KBM-7 (cell line): ENCODE results near the gene RSPH4A.
"Not testable (repeated sequence)": the region's sequence is repeated elsewhere in the genome, so short reads cannot be mapped to it uniquely, and the experiment has no call there.

Experiments used
- DNase-seq: peaks from one replicate; pipeline ENCODE4 v3.0.0-alpha.2; 2015
- in situ Hi-C: fragments of 300-500 bp; cut with MboI; formaldehyde crosslinking; loops from 2 replicates; pipeline ENCODE4 v1.14.3; 2020; ENCODE audit warnings: low sequenced_read_pairs, low pct_unique_long_range_greater_than_20kb, mixed read lengths

The RSPH4A gene

GRCh38 chr6:116615937-116616736, at the start of gene RSPH4A:
RSPH4A (plus strand) TSS chr6:116616479; CDS start chr6:116616624, 145 bp downstream.
- in situ Hi-C loops, result no loop called here
- peak; percentile 97 for DNase-seq

GRCh38 chr6:116568111-116568510, 48.2 kb upstream of the RSPH4A start:
- in situ Hi-C loops, result no loop called here
- no peak for DNase-seq

GRCh38 chr6:116568821-116569755, 47.2 kb upstream of the RSPH4A start:
- in situ Hi-C loops, result no loop called here
- peak; percentile 48 for DNase-seq

- DNase-seq, result peak; percentile 99
- in situ Hi-C loops, result no loop called here
Observed at GRCh38 chr6:116570856-116571682, 45.2 kb upstream of the RSPH4A start, which contains the start of gene RWDD1. RWDD1 (plus strand) TSS chr6:116571504; CDS start chr6:116571583, 79 bp downstream.

- DNase-seq, result no peak
- in situ Hi-C loops, result no loop called here
Observed at GRCh38 chr6:116571683-116572000, 44.6 kb upstream of the RSPH4A start.

- peak; percentile 24 for DNase-seq
- in situ Hi-C loops, result no loop called here
Observed at GRCh38 chr6:116572162-116572561, 44.1 kb upstream of the RSPH4A start.

GRCh38 chr6:116575227-116575626, 41.1 kb upstream of the RSPH4A start:
- in situ Hi-C loops, result no loop called here
- no peak for DNase-seq

- no peak for DNase-seq
- in situ Hi-C loops, result no loop called here
Observed at GRCh38 chr6:116577486-116577885, 38.8 kb upstream of the RSPH4A start.

GRCh38 chr6:116578335-116578734, 37.9 kb upstream of the RSPH4A start:
- DNase-seq, result no peak
- in situ Hi-C loops, result no loop called here

GRCh38 chr6:116579143-116579542, 37.1 kb upstream of the RSPH4A start:
- in situ Hi-C loops, result no loop called here
- no peak for DNase-seq

- in situ Hi-C loops, result no loop called here
- no peak for DNase-seq
Observed at GRCh38 chr6:116580198-116580597, 36.1 kb upstream of the RSPH4A start.

- in situ Hi-C loops, result no loop called here
- DNase-seq, result no peak
Observed at GRCh38 chr6:116586276-116586675, 30.0 kb upstream of the RSPH4A start.

GRCh38 chr6:116586738-116587137, 29.5 kb upstream of the RSPH4A start:
- in situ Hi-C loops, result no loop called here
- DNase-seq, result no peak

- in situ Hi-C loops, result no loop called here
- no peak for DNase-seq
Observed at GRCh38 chr6:116595247-116595646, 21.0 kb upstream of the RSPH4A start.

- in situ Hi-C loops, result no loop called here
- DNase-seq, result peak; percentile 18
Observed at GRCh38 chr6:116596815-116597214, 19.5 kb upstream of the RSPH4A start.

- DNase-seq, in situ Hi-C loops: not testable (repeated sequence)
Observed at GRCh38 chr6:116603916-116604315, 12.4 kb upstream of the RSPH4A start.

GRCh38 chr6:116604868-116605267, 11.4 kb upstream of the RSPH4A start:
- DNase-seq, in situ Hi-C loops: not testable (repeated sequence)

GRCh38 chr6:116605935-116606334, 10.3 kb upstream of the RSPH4A start:
- DNase-seq, result no peak
- in situ Hi-C loops, result no loop called here

- in situ Hi-C loops, result no loop called here
Observed at GRCh38 chr6:116611056-116611455, 5.2 kb upstream of the RSPH4A start.

More at GRCh38 chr6:116611056-116611455, 5.2 kb upstream of the RSPH4A start:
- DNase-seq, result no peak
